Suppressor macrophage treated with lipopolysaccharide for 4 hours (primary cell): ENCODE results near the gene NFS1.

Experiments
- DNase-seq: peaks from one replicate; pipeline ENCODE4 v3.0.0-alpha.2; 2020

NFS1 gene

GRCh38 chr20:35669221-35669620 lies 29.9 kb downstream of the NFS1 start:
- no peak for DNase-seq

DNA sequence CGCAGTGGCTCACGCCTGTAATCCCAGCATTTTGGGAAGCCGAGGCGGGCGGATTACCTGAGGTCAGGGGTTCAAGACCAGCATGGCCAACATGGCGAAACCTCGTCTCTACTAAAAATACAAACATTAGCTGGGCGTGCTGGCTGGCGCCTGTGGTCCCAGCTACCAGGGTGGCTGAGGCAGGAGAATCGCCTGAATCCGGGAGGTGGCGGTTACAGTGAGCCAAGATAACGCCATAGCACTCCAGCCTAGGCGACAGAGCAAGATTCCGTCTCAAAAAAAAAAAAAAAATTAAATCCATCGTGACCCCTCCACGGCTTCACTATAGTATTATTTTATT lies 33.2 kb downstream of the NFS1 start:
- no peak for DNase-seq

DNA sequence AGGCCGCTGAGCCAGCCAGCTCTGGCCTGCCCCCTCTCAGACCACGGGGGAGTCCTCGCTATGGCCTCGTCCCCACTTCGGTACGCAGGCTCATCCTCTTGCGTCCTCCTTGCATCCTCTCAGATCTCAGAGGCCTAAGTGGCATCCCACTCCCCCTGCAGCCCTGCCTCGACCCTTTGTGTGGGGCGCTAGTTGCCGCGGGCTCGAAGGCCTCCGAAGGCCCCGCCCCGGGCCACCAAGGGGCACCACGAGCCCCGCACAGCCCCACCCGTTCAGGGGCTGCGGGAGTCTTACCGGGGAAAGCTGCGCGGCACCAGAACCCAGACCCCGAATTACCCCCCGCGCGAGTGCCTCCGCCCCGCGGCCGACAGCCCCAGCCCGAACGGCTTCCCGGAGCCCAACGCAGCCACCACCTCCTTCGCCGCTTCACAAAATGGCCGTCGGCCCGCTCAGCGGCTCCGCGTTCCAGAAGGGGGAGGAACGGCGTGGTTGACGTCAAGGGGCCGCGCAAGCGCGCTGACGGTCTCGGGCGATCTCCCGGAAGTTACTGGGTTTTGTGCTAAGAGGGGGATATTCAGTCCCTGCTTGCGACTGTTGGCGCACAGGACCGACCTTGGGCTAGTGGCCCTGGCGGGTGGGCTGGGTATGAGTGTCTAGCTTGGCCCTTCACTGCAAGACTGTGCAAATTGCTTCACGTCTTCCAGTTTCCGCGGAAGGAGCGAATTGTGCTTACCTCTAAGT lies 34.5 kb downstream of the NFS1 start, which contains the start of the genes CPNE1 and RBM12:
Gene CPNE1, minus strand, starts transcription at position 435 of the 741 bp plus-strand sequence. CDS start 31,977 bp downstream, outside the sequence.
Gene RBM12, minus strand, starts transcription at position 435 of the 741 bp plus-strand sequence. CDS start 9,578 bp downstream, outside the sequence.
- DNase-seq, result peak; percentile 96

DNA sequence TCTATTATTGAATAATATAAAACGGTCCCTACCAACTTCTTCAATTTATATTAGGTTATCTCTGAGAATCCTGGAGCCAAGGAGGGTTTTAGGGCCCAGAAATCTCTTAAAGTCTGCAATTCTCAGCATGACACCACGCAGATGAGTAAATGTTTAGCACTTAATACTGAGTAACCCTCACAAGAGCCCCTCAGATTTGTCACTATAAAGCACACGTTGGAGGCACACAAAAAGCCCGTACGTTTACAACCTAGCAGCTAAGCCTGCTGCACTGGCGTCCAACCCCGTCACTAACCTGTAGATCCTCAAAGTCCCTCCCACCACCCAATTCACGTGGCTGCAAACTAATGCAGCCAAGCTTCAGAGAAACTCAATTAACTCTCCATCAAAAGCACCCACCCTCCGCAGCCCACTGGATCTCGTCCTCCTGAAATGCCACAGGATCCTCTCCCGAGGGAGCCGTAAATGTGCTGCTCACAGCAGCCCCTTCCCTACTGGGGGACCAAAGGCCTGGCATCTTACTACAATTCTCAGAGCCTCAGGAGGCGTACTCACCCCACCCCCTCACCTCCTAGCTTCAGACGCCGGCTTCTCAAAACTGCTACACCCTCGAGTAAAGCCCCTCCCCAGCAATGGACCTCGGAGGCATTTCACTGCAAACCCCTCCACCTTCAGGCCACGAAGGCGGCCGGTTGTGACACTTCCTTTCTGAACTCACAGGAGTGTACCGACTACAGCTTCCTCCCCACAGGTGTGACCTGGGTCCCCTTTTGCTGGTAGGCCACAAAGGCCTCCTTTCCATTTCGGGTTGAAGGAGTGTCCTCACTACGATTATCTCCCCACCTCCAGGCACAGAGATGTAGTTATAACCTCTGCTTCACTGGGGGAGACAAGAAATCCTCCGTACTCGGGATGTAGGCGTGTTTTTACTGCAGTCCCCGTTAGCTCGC lies 35.4 kb downstream of the NFS1 start:
- peak; percentile 45 for DNase-seq

- no peak for DNase-seq
These were observed 36.6 kb downstream of the NFS1 start for GRCh38 chr20:35662551-35662950.

DNA sequence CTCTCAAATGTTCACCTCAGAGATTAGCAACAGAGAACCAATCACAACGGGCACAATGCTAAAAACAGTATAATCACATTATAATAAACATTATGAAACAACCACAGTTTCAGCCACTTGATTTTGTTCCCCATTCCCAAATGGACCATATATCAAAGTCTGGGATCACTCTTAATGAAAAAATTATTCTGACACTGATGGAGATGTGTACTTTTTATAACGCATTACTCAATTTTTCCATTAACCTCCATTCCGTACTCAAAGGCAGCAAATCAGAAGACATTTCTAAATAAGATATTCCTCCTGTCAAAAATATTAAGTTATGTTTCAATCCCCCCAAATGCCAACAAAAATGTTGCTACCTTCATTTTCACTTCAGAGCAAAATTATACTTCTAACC lies 37.2 kb downstream of the NFS1 start:
- peak; percentile 2 for DNase-seq

GRCh38 chr20:35661053-35661452 lies 38.1 kb downstream of the NFS1 start:
- DNase-seq, result peak; percentile 3

DNA sequence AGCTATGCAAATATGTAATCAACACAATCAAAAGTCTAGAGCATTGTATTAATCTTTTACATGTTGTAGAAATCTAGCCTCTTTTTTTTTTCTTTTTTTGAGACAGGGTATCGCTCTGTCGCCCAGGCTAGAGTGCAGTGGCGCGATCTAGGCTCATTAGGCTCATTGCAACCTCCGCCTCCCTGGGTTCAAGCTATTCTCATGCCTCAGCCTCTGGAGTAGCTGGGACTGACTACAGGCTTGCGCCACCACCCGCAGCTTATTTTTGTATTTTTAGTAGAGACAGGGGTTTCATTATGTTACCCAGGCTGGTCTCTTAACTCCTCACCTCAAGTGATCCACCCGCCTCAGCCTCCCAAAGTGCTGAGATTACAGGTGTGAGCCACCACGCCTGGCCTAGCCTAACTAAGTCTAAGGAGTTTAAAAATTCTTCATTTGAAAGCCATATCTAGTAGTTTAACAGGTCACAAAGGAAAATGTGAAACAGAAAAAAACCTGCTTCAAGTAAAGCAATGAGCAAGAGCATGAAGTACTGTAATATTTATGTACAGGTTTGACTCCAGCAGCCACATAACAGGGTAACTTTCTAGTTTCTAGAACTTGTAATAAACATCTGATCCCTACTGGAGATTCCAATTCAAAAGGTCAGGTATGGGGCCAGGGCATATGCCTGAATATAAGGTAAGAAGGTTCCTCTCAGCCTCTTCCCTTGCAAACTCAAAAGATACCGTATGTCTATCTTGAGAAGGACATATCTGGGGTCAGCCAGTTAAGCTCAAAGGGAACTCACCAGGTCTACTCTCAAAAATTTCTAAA lies 38.8 kb downstream of the NFS1 start:
- DNase-seq, result no peak

DNA sequence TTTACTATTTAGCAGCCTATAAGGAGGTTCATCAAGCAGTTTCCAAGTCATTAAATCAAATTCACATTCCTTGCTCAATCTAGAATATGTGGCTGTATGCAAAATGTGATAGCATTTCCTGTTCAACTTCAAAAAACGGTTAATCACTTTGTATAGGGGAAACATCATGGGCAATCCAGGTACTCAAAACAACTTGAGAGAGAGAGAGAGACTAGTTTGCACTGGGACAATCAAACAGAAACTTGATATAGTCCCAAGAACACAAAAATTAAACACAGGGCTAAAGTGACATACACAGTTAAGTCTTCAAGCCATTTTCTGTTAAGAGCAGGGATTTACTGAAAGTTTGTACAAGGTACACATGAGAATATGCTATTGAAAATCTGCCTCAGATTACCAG lies 41.9 kb downstream of the NFS1 start:
- no peak for DNase-seq

DNA sequence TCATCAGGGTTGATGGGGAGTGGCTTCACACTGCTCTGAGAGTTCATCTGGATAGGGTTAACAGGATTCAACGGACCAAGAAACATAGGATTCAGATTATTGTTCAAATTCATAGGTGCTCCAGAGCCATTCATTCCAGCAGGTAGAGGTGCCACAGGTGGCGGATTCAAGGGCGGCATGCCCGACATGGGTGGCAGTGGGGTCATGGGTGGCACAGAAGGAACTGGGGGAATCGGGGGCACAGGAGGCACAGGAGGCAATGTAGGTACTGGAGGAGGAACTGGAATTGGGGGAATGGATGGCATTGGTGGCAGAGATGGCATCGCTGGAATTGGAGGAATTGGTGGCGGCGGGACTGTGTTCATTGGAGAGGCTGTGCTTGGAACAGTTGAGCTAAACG lies 44.7 kb downstream of the NFS1 start:
- no peak for DNase-seq

GRCh38 chr20:35653893-35654292 lies 45.3 kb downstream of the NFS1 start:
- DNase-seq, result no peak

DNA sequence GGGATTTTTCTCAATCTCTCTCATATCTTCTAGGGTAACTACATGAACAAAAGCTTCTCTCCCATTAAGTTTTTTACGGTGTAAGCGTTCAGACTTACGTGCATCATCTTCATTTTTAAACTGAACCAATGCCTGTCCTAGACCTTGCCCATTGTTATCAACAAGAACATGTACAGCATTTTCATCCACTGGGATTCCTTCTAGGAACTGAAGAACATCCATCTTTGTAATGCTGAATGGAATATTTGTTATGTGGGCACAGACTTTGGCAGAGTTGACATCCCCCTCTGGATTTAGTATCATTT lies 45.8 kb downstream of the NFS1 start:
- no peak for DNase-seq

DNA sequence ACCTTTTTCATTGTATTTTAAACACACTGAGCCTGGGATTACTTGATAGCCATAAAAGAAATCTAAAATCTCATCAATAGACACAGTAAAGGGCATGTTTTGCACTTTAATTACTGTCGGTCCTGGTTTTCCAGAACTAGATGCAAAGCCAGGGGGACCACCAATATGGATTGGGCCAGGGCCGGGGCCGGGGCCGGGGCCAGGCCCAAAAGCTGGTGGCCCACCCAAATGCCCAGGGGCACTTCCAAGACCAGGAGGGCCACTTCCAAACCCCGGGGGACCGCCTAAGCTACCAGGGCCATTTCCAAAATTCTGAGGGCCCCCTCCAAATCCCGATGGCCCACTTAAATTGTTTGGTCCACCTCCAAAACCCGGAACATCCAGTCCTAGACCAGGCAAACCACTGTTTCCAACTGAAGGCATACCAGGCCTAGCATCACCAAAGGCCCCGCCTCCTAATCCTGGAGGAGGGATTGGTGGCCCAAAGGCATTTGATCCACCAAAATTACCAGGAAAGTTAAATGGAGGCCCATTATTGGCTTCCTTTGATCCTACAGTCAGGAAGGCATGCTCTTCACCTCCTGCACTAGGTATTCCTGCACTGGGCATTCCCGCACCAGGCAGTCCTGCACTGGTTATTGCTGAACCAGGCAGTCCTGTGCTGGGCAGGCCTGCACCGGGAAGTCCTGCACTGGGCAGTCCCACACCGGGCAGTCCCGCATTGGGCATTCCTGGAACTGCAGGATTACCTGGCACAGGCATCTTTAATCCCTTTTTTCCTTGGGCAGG lies 46.3 kb downstream of the NFS1 start:
- DNase-seq, result no peak

- no peak for DNase-seq
These were observed 47.2 kb downstream of the NFS1 start for GRCh38 chr20:35651958-35652357.

GRCh38 chr20:35650632-35651031 lies 48.5 kb downstream of the NFS1 start:
- no peak for DNase-seq

- no peak for DNase-seq
These were observed 50.3 kb downstream of the NFS1 start for GRCh38 chr20:35648836-35649235.

- no peak for DNase-seq
These were observed 54.3 kb downstream of the NFS1 start for GRCh38 chr20:35644806-35645205.

DNA sequence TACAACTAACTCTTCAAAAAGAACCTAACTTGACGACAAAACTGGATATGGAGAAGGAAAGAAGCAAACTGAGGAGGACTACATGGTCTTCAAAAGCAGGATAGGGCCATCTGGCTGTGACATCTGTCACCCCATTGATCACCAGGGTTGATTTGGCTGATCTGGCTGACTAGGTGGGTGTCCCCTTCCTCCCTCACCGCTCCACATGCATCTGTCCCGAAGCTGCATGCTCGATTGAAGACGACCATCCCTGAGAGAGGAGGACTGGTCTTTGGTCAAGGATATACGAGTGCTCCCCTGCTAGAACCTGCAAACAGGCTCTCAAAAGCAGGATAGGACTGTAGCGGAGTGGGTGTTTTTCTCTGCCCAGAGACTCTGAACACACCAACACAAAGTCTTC lies 56.1 kb downstream of the NFS1 start:
- DNase-seq, result no peak

- no peak for DNase-seq
These were observed 57.4 kb downstream of the NFS1 start for GRCh38 chr20:35641743-35642142.

DNA sequence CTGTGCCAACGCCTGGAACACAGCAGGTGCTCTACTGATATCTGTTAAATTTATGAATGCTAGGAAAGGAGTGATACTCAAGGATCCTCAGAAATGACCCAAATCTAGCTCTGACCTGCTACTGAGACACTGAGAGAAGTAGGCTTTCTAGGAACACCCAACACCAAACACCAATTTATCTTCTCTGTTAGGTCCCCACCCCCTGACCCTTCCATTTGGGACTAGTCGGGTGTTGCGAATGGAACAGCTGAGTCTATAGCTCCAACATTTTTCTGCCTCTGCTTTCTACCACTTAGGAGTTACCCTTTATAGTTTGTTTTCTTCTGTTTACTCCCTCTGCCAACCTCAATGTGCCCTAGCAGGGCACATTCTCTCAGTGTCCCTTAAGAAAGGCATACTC lies 58.4 kb downstream of the NFS1 start:
- no peak for DNase-seq

DNA sequence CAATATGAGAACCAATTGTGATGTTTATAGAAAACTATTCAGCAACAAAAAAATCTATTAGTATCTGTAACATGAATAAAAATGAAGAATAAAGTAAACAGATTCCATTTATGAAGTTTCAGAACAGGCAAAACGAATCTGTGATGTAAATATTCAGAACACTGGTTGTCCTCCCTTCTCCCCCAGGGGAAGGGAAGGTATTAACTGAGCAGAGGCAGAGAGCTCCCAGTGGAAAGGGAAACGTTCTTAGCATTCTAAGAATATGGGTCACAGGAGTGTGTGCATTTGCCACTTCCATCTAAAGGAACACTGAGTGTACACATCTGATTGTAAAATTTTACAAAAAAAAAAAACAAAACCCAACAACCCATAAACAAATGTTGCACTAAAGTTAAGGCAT lies 60.4 kb downstream of the NFS1 start:
- no peak for DNase-seq

GRCh38 chr20:35637276-35637675 lies 61.9 kb downstream of the NFS1 start:
- DNase-seq, result no peak
